LNCAP (cell line): ENCODE results near the gene POU2F2.

Experiments
- CTCF ChIP-seq: fragments of 450-650 bp; IDR thresholded peaks from 2 replicates; pipeline ENCODE4 v1.5.1; 2017; ENCODE audit warnings: mild to moderate bottlenecking

Gene POU2F2

GRCh38 chr19:42080764-42081375 lies 51.4 kb downstream of the POU2F2 start:
- TF ChIP-seq CTCF = no peak

- TF ChIP-seq CTCF = no peak
These were observed 52.1 kb downstream of the POU2F2 start for GRCh38 chr19:42079886-42080763.

- no peak for TF ChIP-seq CTCF
These were observed 53.0 kb downstream of the POU2F2 start for GRCh38 chr19:42079276-42079669.

DNA sequence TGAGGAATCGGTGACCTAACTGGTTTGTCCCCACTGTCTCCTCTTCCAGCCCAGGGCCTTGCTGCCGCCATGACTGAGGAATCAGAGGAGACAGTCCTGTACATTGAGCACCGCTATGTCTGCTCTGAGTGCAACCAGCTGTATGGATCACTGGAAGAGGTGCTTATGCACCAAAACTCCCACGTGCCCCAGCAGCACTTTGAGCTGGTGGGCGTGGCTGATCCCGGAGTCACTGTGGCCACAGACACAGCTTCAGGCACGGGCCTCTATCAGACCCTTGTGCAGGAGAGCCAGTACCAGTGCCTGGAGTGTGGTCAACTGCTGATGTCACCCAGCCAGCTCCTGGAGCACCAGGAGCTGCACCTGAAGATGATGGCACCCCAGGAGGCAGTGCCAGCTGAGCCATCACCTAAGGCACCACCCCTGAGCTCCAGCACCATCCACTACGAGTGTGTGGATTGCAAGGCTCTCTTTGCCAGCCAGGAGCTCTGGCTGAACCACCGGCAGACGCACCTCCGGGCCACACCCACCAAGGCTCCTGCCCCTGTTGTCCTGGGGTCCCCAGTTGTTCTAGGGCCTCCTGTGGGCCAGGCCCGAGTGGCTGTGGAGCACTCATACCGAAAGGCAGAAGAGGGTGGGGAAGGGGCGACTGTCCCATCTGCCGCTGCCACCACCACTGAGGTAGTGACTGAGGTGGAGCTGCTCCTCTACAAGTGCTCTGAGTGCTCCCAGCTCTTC lies 53.5 kb downstream of the POU2F2 start:
- no peak for TF ChIP-seq CTCF

GRCh38 chr19:42078058-42078457 lies 54.2 kb downstream of the POU2F2 start:
- TF ChIP-seq CTCF = no peak

DNA sequence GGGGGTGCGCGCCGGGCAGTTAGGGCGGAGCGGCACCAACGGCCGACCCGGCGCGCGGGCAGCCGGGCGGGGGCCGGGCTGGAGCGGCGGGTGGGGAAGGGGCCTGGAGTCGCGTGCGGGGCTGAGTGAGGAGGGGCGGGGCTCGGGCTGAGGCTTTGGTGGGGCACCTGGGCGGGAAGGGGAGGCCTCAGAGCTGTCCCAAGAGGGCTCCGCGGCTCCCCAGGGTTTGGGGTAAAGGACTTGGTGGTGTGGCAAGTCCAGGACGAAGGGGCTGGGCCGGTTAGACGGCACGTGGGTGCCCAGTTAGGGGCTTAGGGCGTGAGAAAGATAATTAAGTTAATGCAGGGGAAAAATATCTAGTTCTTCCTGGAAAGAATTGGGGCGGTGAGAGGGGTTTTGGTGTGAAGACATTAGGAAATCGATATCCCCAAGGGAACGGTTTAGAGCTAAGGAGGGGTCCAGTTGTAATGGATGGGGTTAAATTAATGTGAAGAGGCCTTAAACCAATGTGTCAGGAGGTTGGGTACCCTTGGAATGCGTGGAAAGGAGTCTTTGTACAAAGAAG lies 55.8 kb downstream of the POU2F2 start:
- TF ChIP-seq CTCF = no peak

DNA sequence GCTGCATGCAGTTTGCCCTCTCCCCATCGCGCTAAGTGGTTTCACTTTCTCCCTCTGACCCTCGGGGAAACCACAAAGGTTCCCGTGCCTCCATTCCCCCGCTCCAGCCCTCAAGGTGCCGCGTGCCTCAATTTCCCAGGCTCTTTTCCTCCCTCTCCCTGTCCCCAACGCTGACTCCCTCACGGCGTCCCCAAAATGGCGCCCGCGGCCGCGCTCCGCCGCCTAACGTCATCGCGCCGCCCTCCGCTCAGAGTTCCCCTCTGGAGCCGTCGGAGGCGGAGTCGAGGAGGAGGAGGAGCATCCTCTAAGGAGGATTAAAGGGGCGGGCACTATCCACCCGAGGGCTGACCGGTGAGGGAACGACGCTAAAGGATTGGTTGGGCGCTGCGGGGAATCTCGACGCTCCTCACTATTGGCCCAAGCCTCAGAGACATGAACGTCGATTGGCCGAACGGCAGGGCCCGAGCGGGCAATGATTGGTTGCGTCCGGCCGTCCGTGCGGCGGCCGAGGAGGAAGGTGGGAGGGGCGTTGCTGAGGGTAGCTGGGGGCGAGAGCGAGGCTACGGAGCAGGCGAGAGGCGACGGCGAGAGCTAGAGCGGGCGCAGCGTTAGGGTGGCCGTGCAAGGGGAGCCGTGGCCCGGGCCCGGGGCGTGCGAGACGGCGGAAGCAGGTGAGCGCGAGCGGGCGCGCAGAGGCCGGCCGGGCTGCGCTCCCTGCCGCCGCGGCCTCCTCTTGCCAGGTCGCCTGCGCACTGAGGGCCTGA lies 56.4 kb downstream of the POU2F2 start, which contains the start of gene ZNF574:
Gene ZNF574, plus strand, starts transcription at position 551 of the 764 bp plus-strand sequence. CDS start 2,441 bp downstream, outside the sequence.
- TF ChIP-seq CTCF = no peak
